ENCODE measurements around the gene ALDOA. TPM values are rescaled to one million over a fixed set of nuclear protein-coding genes. Genes with fewer than 3 reads are reported as not detected.

The ALDOA gene
- polyA plus RNA-seq, 3 donors, result 1,202 to 1,628 (median 1,429) TPM

- DNase-seq, result no peak
- peaks cover 39 to 58% of the 10 kb centered on the region in 2 donors for H3K4me1 ChIP-seq (ENCODE audit: control insufficient read depth in 1 of 2, insufficient read depth in 2 of 2, low read length in 2 of 2)
Observed at GRCh38 chr16:30085247-30085646, 19.7 kb downstream of the ALDOA start.

DNA sequence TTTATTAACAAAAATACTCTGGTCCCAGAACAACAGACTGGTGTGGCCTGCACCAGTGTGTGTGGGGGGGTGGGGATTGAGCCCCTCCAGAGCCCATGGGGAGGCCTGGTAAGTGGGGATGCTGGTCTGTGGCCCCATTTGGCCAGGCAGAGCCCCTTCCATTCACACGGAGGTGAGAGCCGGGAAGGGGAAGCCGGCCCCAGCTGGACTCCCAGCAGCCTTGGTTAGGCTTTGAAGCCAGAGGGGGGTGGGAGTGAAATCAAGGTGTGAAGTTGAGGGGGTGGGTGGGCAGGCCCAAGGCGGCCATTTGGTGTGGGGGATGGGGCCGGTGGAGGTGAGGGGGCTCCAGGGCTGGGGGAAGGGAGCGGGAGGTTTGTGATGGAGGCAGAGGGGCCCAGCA, 20.3 kb downstream of the ALDOA start:
- Histone ChIP-seq H3K9me3 (replicated peaks in 1 of 2; ENCODE audit: control insufficient read depth in 1 of 2, insufficient read depth in 1 of 2, low read length in 2 of 2) (peaks cover 0 to 4% of the 10 kb centered on the region in 2 donors), H3K9ac (ENCODE audit: insufficient read depth, low read length, poor library complexity, severe bottlenecking) (no peak overlapping the region), H4K20me1 (ENCODE audit: insufficient read depth, low read length) (peaks cover 30% of the 10 kb centered on the region), H3K4me1 (ENCODE audit: control insufficient read depth in 1 of 2, insufficient read depth in 2 of 2, low read length in 2 of 2) (peaks cover 45 to 64% of the 10 kb centered on the region in 2 donors), H2AFZ (ENCODE audit: insufficient read depth, low read depth, low read length, poor library complexity, severe bottlenecking) (no peak overlapping the region), H3K36me3 (replicated peaks in 1 of 2; ENCODE audit: control insufficient read depth in 1 of 2, insufficient read depth in 2 of 2, low read length in 2 of 2) (peaks cover 46 to 50% of the 10 kb centered on the region in 2 donors), H3K27me3 (ENCODE audit: control insufficient read depth in 2 of 2, insufficient read depth in 2 of 2, low read length in 2 of 2) (no peaks in the 10 kb centered on the region), H3K79me2 (ENCODE audit: insufficient read depth, low read length) (peaks cover 10% of the 10 kb centered on the region), H3K27ac (ENCODE audit: low read depth in 1 of 2, low read length in 2 of 2) (peak overlapping the region; percentile 21 to 87), H3K4me3 (replicated peaks in 1 of 3; ENCODE audit: low read depth in 2 of 3, low read length in 3 of 3) (no peak overlapping the region), H3K4me2 (replicated peaks; ENCODE audit: extremely low read depth, low read length, poor library complexity, severe bottlenecking) (no peak overlapping the region)
- Mint-ChIP-seq H3K36me3 (peaks cover 43 to 63% of the 10 kb centered on the region in 2 donors), H3K27me3 (ENCODE audit: low read depth in 3 of 3) (peaks cover 0 to 6% (median 3%) of the 10 kb centered on the region in 3 donors), H3K27ac (peak overlapping the region in 1 of 7 donors; percentile 83), H3K4me1 (peaks cover 50% of the 10 kb centered on the region), H3K9me3 (peaks cover 3 to 9% (median 7%) of the 10 kb centered on the region in 7 donors), H3K4me3 (no peak overlapping the region)
- intact Hi-C loops (cut with micrococcal nuclease), result no loop called here
- WGBS (ENCODE audit: insufficient coverage), result 89% methylated on average over 5 of the region's 6 CpGs
- DNase-seq, result no peak
- TF ChIP-seq, protein P1, sequence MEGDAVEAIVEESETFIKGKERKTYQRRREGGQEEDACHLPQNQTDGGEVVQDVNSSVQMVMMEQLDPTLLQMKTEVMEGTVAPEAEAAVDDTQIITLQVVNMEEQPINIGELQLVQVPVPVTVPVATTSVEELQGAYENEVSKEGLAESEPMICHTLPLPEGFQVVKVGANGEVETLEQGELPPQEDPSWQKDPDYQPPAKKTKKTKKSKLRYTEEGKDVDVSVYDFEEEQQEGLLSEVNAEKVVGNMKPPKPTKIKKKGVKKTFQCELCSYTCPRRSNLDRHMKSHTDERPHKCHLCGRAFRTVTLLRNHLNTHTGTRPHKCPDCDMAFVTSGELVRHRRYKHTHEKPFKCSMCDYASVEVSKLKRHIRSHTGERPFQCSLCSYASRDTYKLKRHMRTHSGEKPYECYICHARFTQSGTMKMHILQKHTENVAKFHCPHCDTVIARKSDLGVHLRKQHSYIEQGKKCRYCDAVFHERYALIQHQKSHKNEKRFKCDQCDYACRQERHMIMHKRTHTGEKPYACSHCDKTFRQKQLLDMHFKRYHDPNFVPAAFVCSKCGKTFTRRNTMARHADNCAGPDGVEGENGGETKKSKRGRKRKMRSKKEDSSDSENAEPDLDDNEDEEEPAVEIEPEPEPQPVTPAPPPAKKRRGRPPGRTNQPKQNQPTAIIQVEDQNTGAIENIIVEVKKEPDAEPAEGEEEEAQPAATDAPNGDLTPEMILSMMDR (IDR thresholded peaks at IDR 0.05), result no peak

More at GRCh38 chr16:30085247-30085646, 19.7 kb downstream of the ALDOA start:
- Mint-ChIP-seq H3K9me3 (peaks cover 3 to 9% (median 7%) of the 10 kb centered on the region in 7 donors), H3K4me3 (no peak overlapping the region), H3K36me3 (peaks cover 45 to 69% of the 10 kb centered on the region in 2 donors), H3K4me1 (peaks cover 46% of the 10 kb centered on the region), H3K27ac (peak overlapping the region in 1 of 7 donors; percentile 79), H3K27me3 (ENCODE audit: low read depth in 3 of 3) (peaks cover 0 to 6% (median 3%) of the 10 kb centered on the region in 3 donors)
- H2AFZ ChIP-seq (ENCODE audit: insufficient read depth, low read depth, low read length, poor library complexity, severe bottlenecking), result no peak overlapping the region
- H4K20me1 ChIP-seq (ENCODE audit: insufficient read depth, low read length), result peaks cover 36% of the 10 kb centered on the region
- intact Hi-C loops (cut with micrococcal nuclease), result no loop called here
- TF ChIP-seq, protein P1 (IDR thresholded peaks at IDR 0.05), result no peak
- no peak overlapping the region for H3K4me2 ChIP-seq (replicated peaks; ENCODE audit: extremely low read depth, low read length, poor library complexity, severe bottlenecking)
- H3K9ac ChIP-seq (ENCODE audit: insufficient read depth, low read length, poor library complexity, severe bottlenecking), result no peak overlapping the region
- peaks cover 0 to 4% of the 10 kb centered on the region in 2 donors for H3K9me3 ChIP-seq (replicated peaks in 1 of 2; ENCODE audit: control insufficient read depth in 1 of 2, insufficient read depth in 1 of 2, low read length in 2 of 2)
- WGBS (ENCODE audit: insufficient coverage), result 87% methylated on average over 3 of the region's 3 CpGs
- H3K4me3 ChIP-seq (replicated peaks in 1 of 3; ENCODE audit: low read depth in 2 of 3, low read length in 3 of 3), result no peak overlapping the region
- H3K79me2 ChIP-seq (ENCODE audit: insufficient read depth, low read length), result peaks cover 14% of the 10 kb centered on the region
- peaks cover 49 to 55% of the 10 kb centered on the region in 2 donors for H3K36me3 ChIP-seq (replicated peaks in 1 of 2; ENCODE audit: control insufficient read depth in 1 of 2, insufficient read depth in 2 of 2, low read length in 2 of 2)
- H3K27ac ChIP-seq (ENCODE audit: low read depth in 1 of 2, low read length in 2 of 2), result peak overlapping the region in 1 of 2 donors; percentile 48
- H3K27me3 ChIP-seq (ENCODE audit: control insufficient read depth in 2 of 2, insufficient read depth in 2 of 2, low read length in 2 of 2), result no peaks in the 10 kb centered on the region

All from CD14-positive monocyte (primary cell).